Measurements from ENCODE around the gene SYNM. TPM values are rescaled to one million over a fixed set of nuclear protein-coding genes. Genes with fewer than 3 reads are reported as not detected.

SYNM gene
- total and polyA plus RNA-seq, 2 experiments from 2014 or later: 9.7 to 13.8 TPM

- Histone ChIP-seq H3K79me2 (no peaks in the 10 kb centered on the region), H3K9me2 (replicated peaks; ENCODE audit: insufficient read depth) (no peaks in the 10 kb centered on the region), H3K4me2 (peak overlapping the region; percentile 76), H3K4me3 (peak overlapping the region; percentile 25), H4K20me1 (ENCODE audit: insufficient read depth, poor library complexity, severe bottlenecking) (no peaks in the 10 kb centered on the region), H3K36me3 (replicated peaks; ENCODE audit: insufficient read depth, low read depth) (no peaks in the 10 kb centered on the region), H3K4me1 (ENCODE audit: insufficient read depth) (no peaks in the 10 kb centered on the region), H3K27me3 (no peaks in the 10 kb centered on the region), H3K27ac (peak overlapping the region; percentile 13), H3K9me3 (ENCODE audit: low read depth) (no peaks in the 10 kb centered on the region), H2AFZ (peak overlapping the region; percentile 76)
- TF ChIP-seq CTCF (IDR thresholded peaks at IDR 0.05; ENCODE audit: poor library complexity) (no peak), EZH2phosphoT487 (IDR thresholded peaks at IDR 0.05; ENCODE audit: low read depth, severe bottlenecking, unreplicated experiment) (no peak), EZH2 (IDR thresholded peaks at IDR 0.05; ENCODE audit: borderline replicate concordance) (no peak)
- WGBS (ENCODE audit: low lambda C conversion rate, missing lambda C conversion rate): 93% methylated on average over 2 of the region's 2 CpGs
- DNase-seq (ENCODE audit: low spot score): no peak
Observed at GRCh38 chr15:99076109-99076508, 28.8 kb upstream of the SYNM start.

GRCh38 chr15:99076555-99077308, 28.1 kb upstream of the SYNM start:
- H3K79me2 ChIP-seq: no peaks in the 10 kb centered on the region
- H3K27ac ChIP-seq: peak overlapping the region; percentile 13
- WGBS (ENCODE audit: low lambda C conversion rate, missing lambda C conversion rate): 4% methylated on average over 10 of the region's 10 CpGs
- peak overlapping the region; percentile 76 for H2AFZ ChIP-seq
- TF ChIP-seq EZH2 (IDR thresholded peaks at IDR 0.05; ENCODE audit: borderline replicate concordance): no peak
- TF ChIP-seq CTCF (IDR thresholded peaks at IDR 0.05; ENCODE audit: poor library complexity): peak; percentile 92
- peak overlapping the region; percentile 76 for H3K4me2 ChIP-seq
- no peaks in the 10 kb centered on the region for H3K36me3 ChIP-seq (replicated peaks; ENCODE audit: insufficient read depth, low read depth)
- H3K4me1 ChIP-seq (ENCODE audit: insufficient read depth): no peaks in the 10 kb centered on the region
- no peaks in the 10 kb centered on the region for H3K27me3 ChIP-seq
- no peaks in the 10 kb centered on the region for H3K9me2 ChIP-seq (replicated peaks; ENCODE audit: insufficient read depth)
- no peaks in the 10 kb centered on the region for H3K9me3 ChIP-seq (ENCODE audit: low read depth)
- H3K4me3 ChIP-seq: peak overlapping the region; percentile 25
- no peaks in the 10 kb centered on the region for H4K20me1 ChIP-seq (ENCODE audit: insufficient read depth, poor library complexity, severe bottlenecking)
- peak; percentile 82 for DNase-seq (ENCODE audit: low spot score)

- no peak overlapping the region for H3K4me3 ChIP-seq
- H3K4me2 ChIP-seq: no peak overlapping the region
- DNase-seq (ENCODE audit: low spot score): no peak
- H3K79me2 ChIP-seq: no peaks in the 10 kb centered on the region
- no peak overlapping the region for H2AFZ ChIP-seq
- H3K9me2 ChIP-seq (replicated peaks; ENCODE audit: insufficient read depth): no peaks in the 10 kb centered on the region
- H3K27me3 ChIP-seq: no peaks in the 10 kb centered on the region
- no peaks in the 10 kb centered on the region for H3K36me3 ChIP-seq (replicated peaks; ENCODE audit: insufficient read depth, low read depth)
- no peaks in the 10 kb centered on the region for H4K20me1 ChIP-seq (ENCODE audit: insufficient read depth, poor library complexity, severe bottlenecking)
- 94% methylated on average over 1 of the region's 1 CpG for WGBS (ENCODE audit: low lambda C conversion rate, missing lambda C conversion rate)
- no peak overlapping the region for H3K27ac ChIP-seq
- no peaks in the 10 kb centered on the region for H3K9me3 ChIP-seq (ENCODE audit: low read depth)
- no peak for TF ChIP-seq CTCF (IDR thresholded peaks at IDR 0.05; ENCODE audit: poor library complexity)
- TF ChIP-seq EZH2phosphoT487 (IDR thresholded peaks at IDR 0.05; ENCODE audit: low read depth, severe bottlenecking, unreplicated experiment): no peak
- TF ChIP-seq EZH2 (IDR thresholded peaks at IDR 0.05; ENCODE audit: borderline replicate concordance): no peak
- H3K4me1 ChIP-seq (ENCODE audit: insufficient read depth): no peaks in the 10 kb centered on the region
Observed at GRCh38 chr15:99082798-99083197, 22.1 kb upstream of the SYNM start.

Data from hepatocyte (in vitro differentiated cells).